Calu3 (cell line): ENCODE results near the gene SMAD3. TPM values are rescaled to one million over a fixed set of nuclear protein-coding genes. Genes with fewer than 3 reads are reported as not detected.

Experiments
- BruUV-seq: library from RNA; stranded (reverse); fragments of 400-500 nt; replicated peaks from 2 replicates; lab custom pipeline; 2021; lab: Mats Ljungman, UMichigan
- CTCF ChIA-PET: fragments of 300-600 bp; sonication (Branson Sonifier 250); formaldehyde crosslinking; loops from one replicate; lab custom pipeline; 2022; ENCODE audit warnings: antibody characterized with exemption; lab: Charles Lee
- DNase-seq: peaks from one replicate; pipeline ENCODE4 v3.0.0; 2022
- H3K27ac Mint-ChIP-seq: one replicate; pipeline ENCODE4 v1.8.0; 2022; ENCODE audit warnings: mixed read lengths; ENCODE audit not compliant: unreplicated experiment
- H3K27me3 Mint-ChIP-seq: one replicate; pipeline ENCODE4 v1.8.0; 2022; ENCODE audit warnings: mixed read lengths; ENCODE audit not compliant: unreplicated experiment
- H3K36me3 Mint-ChIP-seq: one replicate; pipeline ENCODE4 v1.8.0; 2022; ENCODE audit warnings: mild to moderate bottlenecking, moderate library complexity, mixed read lengths; ENCODE audit not compliant: insufficient read depth, unreplicated experiment
- H3K4me1 Mint-ChIP-seq: one replicate; pipeline ENCODE4 v1.8.0; 2022; ENCODE audit warnings: mild to moderate bottlenecking, low read depth, mixed read lengths; ENCODE audit not compliant: unreplicated experiment
- H3K4me3 Mint-ChIP-seq: one replicate; pipeline ENCODE4 v1.8.0; 2022; ENCODE audit warnings: mild to moderate bottlenecking, low read depth, moderate library complexity, mixed read lengths; ENCODE audit not compliant: unreplicated experiment
- H3K9me3 Mint-ChIP-seq: one replicate; pipeline ENCODE4 v1.8.0; 2022; ENCODE audit warnings: low read depth, mixed read lengths; ENCODE audit not compliant: unreplicated experiment
- intact Hi-C: fragments of 100-400 bp; cut with micrococcal nuclease; formaldehyde crosslinking; loops from one replicate; pipeline ENCODE4 v1.10.0; 2022; ENCODE audit not compliant: unreplicated experiment
- total RNA-seq: library from RNA; stranded (reverse); gene quantifications from 2 replicates; pipeline ENCODE4 v1.2.3, GENCODE V29; 2022
- TF ChIP-seq, protein P1 (sequence below): fragments of 200-600 bp; IDR thresholded peaks from one replicate; pipeline ENCODE4 v1.8.0; 2022; ENCODE audit warnings: antibody characterized with exemption; ENCODE audit not compliant: unreplicated experiment

The SMAD3 gene
- total RNA-seq, 1 experiment from 2014 or later: 121 TPM

DNA sequence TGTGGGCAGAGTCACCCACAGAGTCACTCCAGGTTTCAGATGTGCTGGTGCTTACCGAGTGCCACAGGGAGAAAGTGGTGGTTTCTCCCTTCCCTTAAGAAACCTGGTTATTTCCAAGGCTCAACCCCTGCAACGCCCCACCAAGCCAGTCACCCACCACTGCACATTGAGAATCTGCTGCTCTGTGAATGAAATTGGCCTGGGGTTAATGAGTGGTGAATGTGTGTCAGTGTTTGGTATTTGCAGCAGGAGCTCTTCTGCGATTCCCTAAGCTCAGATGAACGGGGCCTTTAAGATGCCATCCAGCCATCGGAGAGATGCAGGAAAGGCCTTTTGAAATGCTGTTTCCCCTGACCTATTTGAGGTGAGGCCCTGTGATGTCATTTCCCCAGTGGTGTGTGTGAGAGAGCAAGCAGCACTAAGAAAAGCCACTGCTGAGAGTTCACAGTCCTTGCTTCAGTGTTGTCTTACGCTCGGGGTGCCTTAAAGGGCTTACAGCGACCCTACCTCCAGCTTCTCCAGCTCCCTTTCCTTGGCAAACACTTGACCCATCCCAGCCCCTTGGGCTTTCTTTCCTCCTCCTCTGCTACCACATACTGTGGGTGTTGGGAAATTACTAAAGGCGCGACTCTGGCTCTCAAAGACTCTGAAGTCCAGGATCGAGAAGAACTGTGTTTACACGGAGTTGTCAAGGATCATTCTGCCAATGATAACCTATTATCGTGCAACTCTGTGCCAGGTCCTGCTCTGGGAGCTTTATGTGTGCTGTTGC is 68.9 kb downstream of the SMAD3 start:
- intact Hi-C loops: no loop called here
- Mint-ChIP-seq H3K36me3 (peaks cover 37% of the 10 kb centered on the region), H3K27me3 (no peaks in the 10 kb centered on the region), H3K27ac (peak overlapping the region; percentile 66), H3K4me1 (peaks cover 74% of the 10 kb centered on the region), H3K9me3 (no peaks in the 10 kb centered on the region), H3K4me3 (peak overlapping the region; percentile 35)
- BruUV-seq: no TSS peak
- CTCF ChIA-PET: interaction anchor here (1.0 to 1.4 kb wide), 3 partner anchors 11 to 15 kb away, joined by 3 to 7 read pairs (median 3); no protein-coding TSS in a partner anchor
- DNase-seq: no peak
- TF ChIP-seq, protein P1, sequence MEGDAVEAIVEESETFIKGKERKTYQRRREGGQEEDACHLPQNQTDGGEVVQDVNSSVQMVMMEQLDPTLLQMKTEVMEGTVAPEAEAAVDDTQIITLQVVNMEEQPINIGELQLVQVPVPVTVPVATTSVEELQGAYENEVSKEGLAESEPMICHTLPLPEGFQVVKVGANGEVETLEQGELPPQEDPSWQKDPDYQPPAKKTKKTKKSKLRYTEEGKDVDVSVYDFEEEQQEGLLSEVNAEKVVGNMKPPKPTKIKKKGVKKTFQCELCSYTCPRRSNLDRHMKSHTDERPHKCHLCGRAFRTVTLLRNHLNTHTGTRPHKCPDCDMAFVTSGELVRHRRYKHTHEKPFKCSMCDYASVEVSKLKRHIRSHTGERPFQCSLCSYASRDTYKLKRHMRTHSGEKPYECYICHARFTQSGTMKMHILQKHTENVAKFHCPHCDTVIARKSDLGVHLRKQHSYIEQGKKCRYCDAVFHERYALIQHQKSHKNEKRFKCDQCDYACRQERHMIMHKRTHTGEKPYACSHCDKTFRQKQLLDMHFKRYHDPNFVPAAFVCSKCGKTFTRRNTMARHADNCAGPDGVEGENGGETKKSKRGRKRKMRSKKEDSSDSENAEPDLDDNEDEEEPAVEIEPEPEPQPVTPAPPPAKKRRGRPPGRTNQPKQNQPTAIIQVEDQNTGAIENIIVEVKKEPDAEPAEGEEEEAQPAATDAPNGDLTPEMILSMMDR: no peak

DNA sequence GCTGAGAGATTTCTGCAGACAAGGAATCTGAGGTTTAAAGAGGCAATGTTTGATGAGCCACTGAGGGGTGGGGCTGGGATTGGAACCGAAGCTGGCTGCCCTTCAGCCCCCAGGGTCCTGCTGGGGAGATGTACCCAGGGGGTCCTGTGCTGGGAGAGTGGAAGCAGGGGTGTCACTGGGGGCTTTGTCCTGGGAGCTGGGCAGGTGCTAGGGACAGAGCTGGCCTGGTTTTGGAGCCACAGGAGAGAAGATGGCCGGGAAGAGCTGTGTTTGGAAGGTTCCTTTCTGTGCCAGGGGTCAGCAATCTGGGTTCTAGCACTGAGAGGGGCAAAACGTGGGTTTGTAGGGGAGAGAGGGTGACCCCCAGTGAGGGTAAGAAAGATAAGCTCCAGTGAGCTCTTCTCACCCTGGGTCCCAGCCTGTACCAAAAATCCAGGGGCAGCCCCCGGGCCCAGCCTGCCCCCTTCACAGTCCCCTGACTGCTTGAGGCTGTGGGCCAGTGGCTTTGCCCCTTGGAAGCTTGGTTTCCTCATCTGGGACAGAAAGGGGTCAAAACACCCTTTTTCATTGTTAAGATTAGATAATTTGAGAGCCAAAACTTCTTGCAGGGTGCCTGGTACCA is 69.6 kb downstream of the SMAD3 start:
- Mint-ChIP-seq H3K27ac (peak overlapping the region; percentile 66), H3K27me3 (no peaks in the 10 kb centered on the region), H3K36me3 (peaks cover 40% of the 10 kb centered on the region), H3K4me1 (peaks cover 81% of the 10 kb centered on the region), H3K9me3 (no peaks in the 10 kb centered on the region), H3K4me3 (peak overlapping the region; percentile 35)
- CTCF ChIA-PET: interaction anchor here (0.7 to 1.4 kb wide), 3 partner anchors 11 to 26 kb away, joined by 3 to 7 read pairs (median 3); no protein-coding TSS in a partner anchor
- intact Hi-C loops: no loop called here
- TF ChIP-seq, protein P1: no peak
- BruUV-seq: no TSS peak
- no peak for DNase-seq

DNA sequence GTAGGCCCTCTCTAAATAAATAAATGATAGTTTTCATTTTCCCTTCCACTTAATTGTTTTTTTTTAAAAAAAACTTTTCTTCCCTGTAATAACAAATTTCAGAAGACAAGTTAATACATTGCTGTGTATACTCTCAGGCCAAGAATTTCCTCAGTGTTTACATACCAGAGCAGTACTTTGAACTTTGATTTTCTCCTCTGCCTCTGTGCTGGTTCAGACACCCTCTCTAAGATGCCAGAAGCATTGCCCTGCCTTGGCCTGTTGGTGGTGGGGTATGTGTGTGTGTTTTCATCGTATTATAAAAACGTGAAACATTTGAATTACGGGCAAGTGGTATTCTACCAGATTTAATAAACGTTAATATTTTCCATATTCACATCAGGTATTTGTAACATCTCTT is 70.1 kb downstream of the SMAD3 start:
- H3K4me1 Mint-ChIP-seq: peaks cover 86% of the 10 kb centered on the region
- peaks cover 35% of the 10 kb centered on the region for H3K36me3 Mint-ChIP-seq
- no peaks in the 10 kb centered on the region for H3K9me3 Mint-ChIP-seq
- no TSS peak for BruUV-seq
- intact Hi-C loops: no loop called here
- peak overlapping the region; percentile 66 for H3K27ac Mint-ChIP-seq
- CTCF ChIA-PET: interaction anchor here (0.7 to 1.4 kb wide), 4 partner anchors 7 to 25 kb away, joined by 3 to 7 read pairs (median 3); no protein-coding TSS in a partner anchor
- DNase-seq: no peak
- TF ChIP-seq, protein P1: no peak
- H3K4me3 Mint-ChIP-seq: peak overlapping the region; percentile 35
- no peaks in the 10 kb centered on the region for H3K27me3 Mint-ChIP-seq

DNA sequence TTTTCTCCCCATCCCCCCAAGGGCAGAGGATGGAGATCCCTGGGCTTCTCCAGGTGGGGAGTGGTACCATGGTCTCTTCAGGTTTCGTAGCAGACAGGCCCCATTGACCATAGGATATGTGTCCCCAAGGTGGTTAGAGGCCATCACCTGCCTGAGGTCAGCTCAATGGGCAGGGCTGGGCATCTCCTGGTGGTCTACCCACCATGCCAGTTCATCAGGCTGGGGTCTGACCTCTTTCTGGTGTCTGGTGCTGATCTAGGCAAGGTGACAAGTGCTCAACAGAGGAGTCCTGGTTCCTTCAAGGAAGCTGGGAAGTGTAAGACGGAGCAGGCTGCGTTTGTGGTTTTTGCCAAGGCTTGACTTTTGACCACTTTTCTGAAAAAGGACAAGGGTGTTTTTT is 71.4 kb downstream of the SMAD3 start:
- peaks cover 35% of the 10 kb centered on the region for H3K36me3 Mint-ChIP-seq
- H3K27ac Mint-ChIP-seq: peak overlapping the region; percentile 47
- H3K9me3 Mint-ChIP-seq: no peaks in the 10 kb centered on the region
- no peaks in the 10 kb centered on the region for H3K27me3 Mint-ChIP-seq
- DNase-seq: no peak
- BruUV-seq: no TSS peak
- CTCF ChIA-PET: interaction anchor here (0.7 kb wide), 1 partner anchor 146 kb away, joined by 4 read pairs; no protein-coding TSS in a partner anchor
- TF ChIP-seq, protein P1: no peak
- intact Hi-C loops: no loop called here
- peaks cover 90% of the 10 kb centered on the region for H3K4me1 Mint-ChIP-seq
- no peak overlapping the region for H3K4me3 Mint-ChIP-seq
